WTC11 (cell line): Measurements from ENCODE around the gene COBLL1.

Experiments
- CREM ChIP-seq: sonication (generic); formaldehyde crosslinking; IDR thresholded peaks from 2 replicates; pipeline ENCODE4 v1.8.1; 2022; ENCODE audit warnings: mild to moderate bottlenecking, missing genetic modification reagents, moderate library complexity
- CTCF ChIP-seq: fragments of 200-600 bp; IDR thresholded peaks from 2 replicates; pipeline ENCODE4 v1.8.0; 2022; ENCODE audit warnings: antibody characterized with exemption
- NFYB ChIP-seq: sonication (generic); formaldehyde crosslinking; conservative IDR thresholded peaks from 2 replicates; pipeline ENCODE4 v1.8.0; 2022; ENCODE audit warnings: low read depth, missing genetic modification reagents
- PREB ChIP-seq: sonication (generic); formaldehyde crosslinking; IDR thresholded peaks from 2 replicates; pipeline ENCODE4 v1.8.1; 2022; ENCODE audit warnings: mild to moderate bottlenecking, missing genetic modification reagents, moderate library complexity, borderline replicate concordance

- TF ChIP-seq CTCF (no peak), PREB (CRISPR knock-in tag) (no peak), NFYB (CRISPR knock-in tag) (no peak), CREM (no peak)
Observed at GRCh38 chr2:164802095-164802707, 39.4 kb downstream of the COBLL1 start.
